ENCODE measurements around the gene PHF19.

DNA sequence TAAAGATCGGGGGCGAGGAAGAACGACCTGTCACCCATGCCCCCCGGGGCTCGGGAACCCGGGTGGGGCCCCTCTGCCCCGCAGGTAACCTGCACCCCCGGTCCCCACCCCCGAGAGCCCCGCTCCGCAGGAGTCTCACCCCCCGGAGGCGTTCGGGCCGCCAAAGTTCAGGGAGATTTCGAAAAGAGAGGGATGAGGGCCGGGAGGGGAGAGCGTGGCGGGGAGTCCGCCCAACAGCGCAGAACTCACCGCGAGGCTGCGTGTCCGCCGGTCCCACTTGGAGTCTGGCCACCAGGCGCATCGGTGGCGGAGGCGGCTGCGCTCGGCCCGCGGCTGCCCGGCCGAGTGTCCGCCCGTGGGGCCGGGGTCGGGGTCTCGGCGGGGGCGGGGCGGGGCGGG lies at the start of gene PHF19:
- TF ChIP-seq, protein P1, sequence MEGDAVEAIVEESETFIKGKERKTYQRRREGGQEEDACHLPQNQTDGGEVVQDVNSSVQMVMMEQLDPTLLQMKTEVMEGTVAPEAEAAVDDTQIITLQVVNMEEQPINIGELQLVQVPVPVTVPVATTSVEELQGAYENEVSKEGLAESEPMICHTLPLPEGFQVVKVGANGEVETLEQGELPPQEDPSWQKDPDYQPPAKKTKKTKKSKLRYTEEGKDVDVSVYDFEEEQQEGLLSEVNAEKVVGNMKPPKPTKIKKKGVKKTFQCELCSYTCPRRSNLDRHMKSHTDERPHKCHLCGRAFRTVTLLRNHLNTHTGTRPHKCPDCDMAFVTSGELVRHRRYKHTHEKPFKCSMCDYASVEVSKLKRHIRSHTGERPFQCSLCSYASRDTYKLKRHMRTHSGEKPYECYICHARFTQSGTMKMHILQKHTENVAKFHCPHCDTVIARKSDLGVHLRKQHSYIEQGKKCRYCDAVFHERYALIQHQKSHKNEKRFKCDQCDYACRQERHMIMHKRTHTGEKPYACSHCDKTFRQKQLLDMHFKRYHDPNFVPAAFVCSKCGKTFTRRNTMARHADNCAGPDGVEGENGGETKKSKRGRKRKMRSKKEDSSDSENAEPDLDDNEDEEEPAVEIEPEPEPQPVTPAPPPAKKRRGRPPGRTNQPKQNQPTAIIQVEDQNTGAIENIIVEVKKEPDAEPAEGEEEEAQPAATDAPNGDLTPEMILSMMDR (IDR thresholded peaks at IDR 0.05), result no peak
- TF ChIP-seq POLR2A (IDR thresholded peaks at IDR 0.05) (no peak), POLR2AphosphoS5 (IDR thresholded peaks at IDR 0.05; ENCODE audit: insufficient read depth in 1 of 2, low read depth in 1 of 2) (no peak)
